Putamen (tissue), 1 donor: ENCODE results near the gene SHISA9.
"Not testable (repeated sequence)": the region's sequence is repeated elsewhere in the genome, so short reads cannot be mapped to it uniquely, and the experiment has no call there.

Experiments
- DNase-seq: peaks from one replicate; pipeline ENCODE4 v3.0.0-alpha.2; 2016; ENCODE audit warnings: low spot score

SHISA9 gene

GRCh38 chr16:12900156-12900555 lies 1.2 kb upstream of the SHISA9 start:
- DNase-seq = no peak

- no peak for DNase-seq
These were observed 697 bp upstream of the SHISA9 start for GRCh38 chr16:12900599-12901203.

DNA sequence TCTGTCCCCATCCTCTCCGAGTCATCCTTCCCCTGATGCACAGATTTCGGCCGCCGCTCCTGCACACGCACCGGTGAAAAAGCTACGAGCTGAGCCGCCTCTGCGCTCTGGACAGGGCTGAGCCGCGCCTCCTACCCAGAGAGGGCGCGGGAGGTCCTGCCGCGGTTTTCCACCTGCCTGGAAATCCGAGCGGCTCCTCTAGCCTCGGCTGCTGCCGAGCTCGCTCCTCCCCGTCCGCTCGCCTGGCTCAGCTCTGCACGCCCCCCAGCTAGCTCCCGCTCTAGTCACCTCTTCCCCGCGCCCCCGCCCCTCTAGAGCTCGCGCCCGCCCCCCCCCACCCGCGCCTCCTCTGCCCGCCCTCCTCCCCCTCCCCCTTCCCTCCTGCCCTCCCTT lies 198 bp upstream of the SHISA9 start:
- DNase-seq = no peak

- DNase-seq = no peak
These were observed 1.3 kb downstream of the SHISA9 start for GRCh38 chr16:12902511-12903372.

DNA sequence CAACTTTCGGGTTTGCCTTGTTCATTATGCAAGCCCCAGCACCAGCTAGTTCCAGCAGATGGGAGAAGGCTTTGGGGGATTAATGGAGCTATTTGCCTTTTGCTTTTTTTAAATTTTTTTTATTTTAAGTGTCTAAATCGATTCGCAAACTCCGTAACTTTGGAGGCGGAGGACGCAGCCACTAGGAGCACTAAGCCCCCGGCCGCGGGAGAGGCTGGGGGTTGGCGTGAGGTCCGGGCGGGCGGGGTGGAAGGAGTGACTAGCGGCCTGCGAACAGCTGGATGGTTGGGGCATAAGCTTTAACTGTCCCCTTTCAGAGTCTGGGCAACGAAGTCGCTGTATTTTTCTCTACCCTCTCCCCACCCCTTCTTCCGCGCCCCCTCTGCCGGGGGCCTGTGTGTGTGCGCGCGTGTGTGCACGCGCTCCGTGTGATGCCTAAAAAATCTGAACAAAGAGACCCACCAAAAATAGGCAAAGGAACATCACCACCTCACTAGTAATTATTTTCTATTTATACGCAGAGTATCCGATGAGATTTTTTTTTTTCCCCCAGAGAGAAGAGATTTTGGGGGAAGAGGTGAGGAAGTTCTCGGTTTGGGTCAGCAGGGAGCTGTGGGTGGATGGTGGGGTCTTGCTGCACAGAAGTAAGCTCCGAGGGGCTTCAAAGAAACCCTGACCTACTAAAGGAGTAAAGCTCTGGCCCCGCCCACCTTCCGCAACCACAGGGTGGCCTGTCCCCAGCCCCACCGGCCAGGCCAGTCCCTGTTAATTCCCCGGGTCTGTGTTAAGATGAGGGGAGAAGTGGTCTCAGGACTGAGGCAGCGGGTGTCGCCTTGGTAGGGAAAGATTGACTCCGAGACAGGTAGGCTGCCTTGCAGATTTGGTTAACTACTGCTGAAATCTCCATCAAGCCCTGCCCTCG lies 2.3 kb downstream of the SHISA9 start:
- DNase-seq = no peak

DNA sequence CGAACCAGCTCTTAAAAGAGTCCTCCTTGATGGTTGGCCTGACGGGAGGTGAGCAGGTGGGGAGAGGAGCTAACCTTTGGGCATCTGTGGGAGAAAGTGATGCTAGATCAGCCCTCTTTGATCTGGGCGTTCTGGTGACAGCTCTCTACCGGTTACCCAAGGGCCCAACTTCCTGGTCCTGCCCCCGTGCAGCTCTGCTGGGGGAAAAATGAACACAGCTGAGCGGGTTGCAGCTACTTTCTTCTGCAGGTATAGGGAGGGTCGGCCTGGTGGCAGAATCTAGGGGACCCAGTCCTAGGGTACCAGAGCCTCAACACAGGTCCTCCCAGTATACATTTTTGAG lies 2.9 kb downstream of the SHISA9 start:
- DNase-seq = no peak

GRCh38 chr16:12906271-12906670 lies 4.9 kb downstream of the SHISA9 start:
- no peak for DNase-seq

DNA sequence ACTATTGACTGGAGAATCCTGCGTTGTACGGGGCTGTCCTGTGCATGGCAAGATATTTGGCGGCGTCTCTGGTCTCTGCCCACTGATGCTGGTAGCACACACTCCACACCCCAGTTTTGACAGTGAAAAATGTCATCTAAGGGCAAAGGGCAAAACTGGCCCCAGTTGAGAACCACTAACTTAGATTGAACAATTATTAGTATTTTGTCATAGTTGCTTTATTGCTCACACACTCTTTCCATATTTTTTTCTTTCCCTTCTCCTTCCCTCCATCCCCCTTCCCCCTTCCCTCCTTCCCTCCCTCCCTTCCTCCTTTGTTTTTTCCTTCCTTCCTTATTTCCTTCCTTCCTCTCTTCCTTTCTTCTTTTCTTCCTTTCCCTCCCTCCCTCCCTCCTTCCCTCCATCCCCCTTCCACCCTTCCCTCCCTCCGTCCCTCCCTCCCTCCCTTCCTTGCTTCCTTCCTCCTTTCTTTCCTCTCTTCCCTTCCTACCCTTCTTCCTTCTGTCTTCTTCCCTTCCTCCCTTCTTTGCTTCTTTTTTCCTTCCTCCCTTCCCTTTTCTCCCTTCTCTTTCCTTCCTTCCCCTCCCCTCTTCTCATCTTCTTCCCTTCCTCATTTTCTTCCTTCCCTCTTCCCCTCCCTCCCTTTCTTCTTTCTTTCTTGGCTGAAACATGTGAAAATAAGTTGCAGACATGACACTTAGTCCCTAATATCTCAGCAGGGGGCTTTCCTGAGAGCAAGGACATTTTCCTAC lies 5.5 kb downstream of the SHISA9 start:
- DNase-seq = no peak

DNA sequence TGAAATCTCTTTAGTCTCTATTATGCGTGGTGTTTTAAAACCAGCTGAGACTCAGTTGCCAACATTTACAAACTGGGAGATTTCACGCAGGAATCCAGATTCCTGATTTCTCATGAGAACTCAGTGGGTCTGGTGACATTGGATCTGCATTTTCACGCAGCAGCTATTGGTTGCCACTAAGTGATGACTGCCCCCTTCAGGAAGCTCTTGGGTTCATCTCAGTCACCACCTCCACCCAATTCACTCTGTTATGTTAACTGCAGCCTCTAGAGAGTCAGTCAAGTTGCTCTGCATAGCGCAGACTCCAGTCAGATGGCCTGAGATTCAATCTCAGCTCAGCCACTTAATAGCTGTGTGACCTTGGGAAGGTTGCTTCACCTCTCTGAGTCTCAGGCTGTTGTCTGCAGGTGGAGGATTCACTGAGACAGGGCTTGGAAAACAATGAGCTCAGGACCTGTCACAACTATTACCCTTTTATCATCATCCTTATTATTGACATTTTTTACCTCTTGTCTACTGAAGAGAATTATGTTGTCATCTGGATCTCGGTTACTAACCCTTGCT lies 6.4 kb downstream of the SHISA9 start:
- no peak for DNase-seq

DNA sequence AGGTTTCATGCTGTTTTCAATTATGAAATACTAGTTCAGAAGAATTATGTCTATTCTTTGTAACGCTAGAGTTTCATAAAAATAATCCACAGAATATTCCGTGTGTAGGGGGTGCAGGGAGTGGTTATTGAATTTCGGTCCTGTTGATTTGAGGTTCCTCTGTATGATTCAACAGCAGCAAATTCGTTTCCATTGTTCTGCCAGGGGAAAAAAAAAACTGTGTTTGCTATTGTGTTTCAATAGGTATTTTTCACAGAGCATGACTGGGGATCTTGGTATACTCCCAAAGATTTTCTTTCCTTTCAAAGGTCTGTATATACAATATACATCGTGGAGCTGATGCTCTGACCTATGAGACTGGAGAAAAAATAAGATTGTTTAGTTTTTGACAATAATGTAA lies 15.8 kb downstream of the SHISA9 start:
- no peak for DNase-seq

- no peak for DNase-seq
These were observed 16.3 kb downstream of the SHISA9 start for GRCh38 chr16:12917653-12918052.

DNA sequence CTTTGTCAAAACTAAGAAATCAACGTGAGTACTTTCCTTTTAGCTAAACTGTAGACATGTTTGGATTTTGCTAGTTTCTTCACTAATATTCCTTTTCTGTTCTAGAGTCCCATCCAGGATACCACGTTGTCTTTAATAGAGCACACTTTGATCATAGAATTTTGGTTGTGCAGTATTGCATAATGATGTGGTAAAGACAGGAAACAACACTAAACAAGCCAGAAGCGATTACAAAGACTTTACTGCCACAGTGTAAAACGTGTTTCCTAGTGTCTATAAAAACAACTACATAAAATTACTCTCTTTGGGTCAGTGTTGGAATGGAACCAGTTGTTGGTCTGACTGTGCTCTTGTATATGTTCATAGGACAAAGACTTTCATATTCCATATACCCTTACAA lies 19.3 kb downstream of the SHISA9 start:
- DNase-seq = no peak

DNA sequence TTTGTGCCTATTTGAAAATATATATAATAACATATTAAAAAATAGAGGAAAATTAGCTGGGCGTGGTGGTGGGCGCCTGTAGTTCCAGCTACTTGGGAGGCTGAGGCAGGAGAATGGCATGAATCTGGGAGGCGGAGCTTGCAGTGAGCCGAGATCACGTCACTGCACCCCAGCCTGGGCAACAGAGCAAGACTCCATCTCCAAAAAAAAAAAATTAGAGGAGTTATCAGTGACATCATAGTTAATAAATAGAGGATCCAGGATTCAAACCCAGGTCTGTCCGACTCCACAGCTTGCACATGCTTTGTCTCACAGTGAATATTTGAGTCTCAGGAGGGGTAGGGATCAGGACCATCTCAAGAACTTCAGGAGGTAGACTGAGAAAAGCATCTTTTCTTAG lies 22.2 kb downstream of the SHISA9 start:
- not testable (repeated sequence) for DNase-seq

DNA sequence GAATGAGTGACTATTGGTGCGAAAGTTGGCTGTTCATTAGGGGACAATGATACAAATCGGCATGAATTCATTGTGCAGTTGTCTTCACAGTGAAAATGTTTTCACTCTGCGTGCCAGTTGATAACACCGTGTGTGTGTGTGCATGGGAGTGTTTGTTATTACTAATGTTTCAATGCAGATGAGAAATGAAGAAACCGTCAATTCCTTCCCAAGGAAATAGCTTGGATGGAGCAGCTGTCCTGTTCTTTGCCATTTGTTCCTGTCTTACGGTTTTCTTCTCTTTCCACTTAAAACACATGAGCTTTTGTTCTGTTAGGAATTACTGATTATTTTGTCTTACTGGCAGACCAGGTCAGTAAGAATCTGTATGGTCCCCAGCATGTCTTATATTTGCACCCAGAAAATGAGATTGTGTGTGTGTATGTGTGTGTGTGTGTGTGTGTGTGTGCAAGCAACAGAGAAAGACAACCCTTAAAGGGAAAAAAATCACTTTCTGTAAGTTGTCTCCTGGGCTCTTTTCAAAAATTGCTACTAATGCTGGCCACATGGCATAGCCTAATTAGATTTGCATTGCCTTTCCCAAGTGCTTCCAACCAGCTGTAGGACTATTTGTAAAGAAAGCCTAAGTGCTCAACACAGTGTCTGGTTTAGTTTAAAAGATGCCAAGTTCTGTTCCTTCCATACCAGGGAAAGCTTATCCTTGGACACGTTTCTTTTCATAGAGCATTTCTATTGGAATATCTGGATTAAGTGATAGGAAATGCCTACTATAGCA lies 23.8 kb downstream of the SHISA9 start:
- no peak for DNase-seq

- DNase-seq = no peak
These were observed 26.2 kb downstream of the SHISA9 start for GRCh38 chr16:12927591-12927990.

GRCh38 chr16:12930881-12931280 lies 29.5 kb downstream of the SHISA9 start:
- peak; percentile 57 for DNase-seq

DNA sequence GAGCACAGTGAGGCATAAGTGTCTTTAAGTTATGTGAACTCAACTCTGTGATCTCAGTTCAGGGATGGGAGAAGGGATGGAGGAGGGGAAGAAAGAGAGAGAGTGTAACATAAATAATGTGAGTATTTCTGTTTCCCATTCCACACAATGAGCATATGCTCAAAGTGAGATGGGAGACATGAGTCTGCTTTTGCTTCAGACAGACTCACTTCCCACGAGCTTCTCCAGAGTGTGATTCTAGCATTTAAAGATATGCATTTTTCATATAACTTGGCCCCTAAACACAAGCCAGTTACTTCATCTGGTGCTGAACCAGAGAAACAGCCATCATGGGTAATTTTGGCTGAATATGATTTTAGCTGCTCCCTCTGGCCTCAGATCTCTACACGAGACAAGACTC lies 35.0 kb downstream of the SHISA9 start:
- DNase-seq = no peak

DNA sequence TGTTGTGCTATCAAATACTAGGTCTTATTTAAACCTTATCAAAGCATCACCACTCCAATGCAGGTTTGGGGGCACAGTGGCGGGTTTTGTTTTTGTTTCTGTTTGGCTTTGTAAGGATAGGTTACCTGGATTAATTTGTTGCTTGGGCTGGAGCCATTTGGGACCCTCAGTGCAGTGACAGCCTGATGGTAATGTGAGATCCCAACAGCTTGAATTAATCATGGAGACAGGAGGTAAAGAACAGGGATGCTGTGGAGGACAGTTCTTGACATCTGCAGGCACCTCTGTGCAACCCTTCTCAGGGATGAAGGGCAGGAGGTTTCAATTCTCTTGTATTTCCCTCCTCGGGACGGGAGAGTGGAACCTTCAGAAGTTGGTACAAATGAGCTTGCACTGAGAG lies 40.5 kb downstream of the SHISA9 start:
- no peak for DNase-seq

- no peak for DNase-seq
These were observed 41.5 kb downstream of the SHISA9 start for GRCh38 chr16:12942861-12943260.

- DNase-seq = no peak
These were observed 42.9 kb downstream of the SHISA9 start for GRCh38 chr16:12944300-12944699.

DNA sequence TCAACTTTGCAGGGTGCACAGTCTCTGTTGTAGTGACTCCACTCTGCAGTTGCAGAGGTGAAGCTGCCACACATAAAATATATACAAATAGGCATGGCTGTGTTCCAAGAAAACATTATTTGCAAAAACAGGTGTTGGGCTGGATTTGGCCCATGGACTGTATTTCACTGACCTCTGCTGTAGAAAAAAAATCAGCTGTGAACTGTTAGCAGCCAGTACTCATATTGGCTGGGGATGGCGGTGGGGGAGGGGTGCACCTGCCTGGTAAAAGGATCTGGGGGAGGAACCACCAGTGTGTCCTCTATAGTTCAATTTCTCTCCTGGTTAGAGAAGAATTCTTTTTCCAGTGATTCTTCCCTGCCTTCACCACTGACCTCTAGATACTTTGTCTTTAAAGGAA lies 50.0 kb downstream of the SHISA9 start:
- DNase-seq = no peak
